Measurements from ENCODE around the gene MRPL36.

DNA sequence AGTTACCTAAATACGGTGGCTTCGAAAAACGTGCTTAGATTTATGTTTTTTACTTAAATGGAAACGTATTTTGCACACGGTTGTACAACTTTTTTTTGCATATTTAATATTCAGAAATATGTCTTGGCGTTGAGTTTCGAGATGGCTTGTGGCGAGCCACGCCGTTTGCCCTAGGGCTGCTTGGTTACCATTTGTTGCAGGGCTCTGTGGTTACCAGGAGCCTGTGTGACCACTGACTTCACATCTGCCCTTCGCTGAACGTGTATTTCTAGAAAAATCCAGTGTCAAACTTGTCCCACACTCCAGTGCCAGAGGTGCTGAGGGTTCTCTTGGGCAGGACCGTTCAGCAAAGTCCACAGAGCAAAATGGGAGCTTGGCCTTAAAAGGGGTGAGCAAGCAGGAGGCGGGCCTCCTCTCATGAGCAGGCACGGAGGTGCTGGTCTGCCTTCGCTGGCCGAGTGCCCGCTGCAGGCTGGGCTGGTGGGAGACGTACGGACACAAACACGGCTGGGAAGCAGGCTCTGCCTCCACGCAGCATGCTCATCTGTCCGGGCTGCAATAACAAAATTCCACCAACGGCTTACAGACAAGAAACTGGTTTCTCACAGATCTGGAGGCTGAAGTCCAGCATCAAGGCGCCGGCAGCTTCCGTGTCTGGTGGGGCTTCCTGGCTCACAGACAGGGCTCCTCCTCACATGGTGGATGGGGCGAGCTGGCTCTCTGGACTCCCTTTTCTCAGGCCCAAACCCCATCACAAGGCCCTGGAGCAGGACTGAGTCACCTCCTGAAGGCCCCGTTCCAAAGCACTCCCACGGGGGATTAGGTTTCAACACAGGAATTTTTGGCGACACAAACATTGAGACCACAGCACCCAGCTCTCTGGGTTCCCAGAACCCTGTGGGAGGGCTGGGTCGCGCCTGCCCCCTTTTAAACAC lies 5.4 kb downstream of the MRPL36 start:
- TF ChIP-seq, protein P1, sequence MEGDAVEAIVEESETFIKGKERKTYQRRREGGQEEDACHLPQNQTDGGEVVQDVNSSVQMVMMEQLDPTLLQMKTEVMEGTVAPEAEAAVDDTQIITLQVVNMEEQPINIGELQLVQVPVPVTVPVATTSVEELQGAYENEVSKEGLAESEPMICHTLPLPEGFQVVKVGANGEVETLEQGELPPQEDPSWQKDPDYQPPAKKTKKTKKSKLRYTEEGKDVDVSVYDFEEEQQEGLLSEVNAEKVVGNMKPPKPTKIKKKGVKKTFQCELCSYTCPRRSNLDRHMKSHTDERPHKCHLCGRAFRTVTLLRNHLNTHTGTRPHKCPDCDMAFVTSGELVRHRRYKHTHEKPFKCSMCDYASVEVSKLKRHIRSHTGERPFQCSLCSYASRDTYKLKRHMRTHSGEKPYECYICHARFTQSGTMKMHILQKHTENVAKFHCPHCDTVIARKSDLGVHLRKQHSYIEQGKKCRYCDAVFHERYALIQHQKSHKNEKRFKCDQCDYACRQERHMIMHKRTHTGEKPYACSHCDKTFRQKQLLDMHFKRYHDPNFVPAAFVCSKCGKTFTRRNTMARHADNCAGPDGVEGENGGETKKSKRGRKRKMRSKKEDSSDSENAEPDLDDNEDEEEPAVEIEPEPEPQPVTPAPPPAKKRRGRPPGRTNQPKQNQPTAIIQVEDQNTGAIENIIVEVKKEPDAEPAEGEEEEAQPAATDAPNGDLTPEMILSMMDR (IDR thresholded peaks at IDR 0.05): no peak
- TF ChIP-seq POLR2A (IDR thresholded peaks at IDR 0.05): no peak
